ENCODE measurements around the gene HECTD4. TPM values are rescaled to one million over a fixed set of nuclear protein-coding genes. Genes with fewer than 3 reads are reported as not detected.

Gene HECTD4
- total and polyA plus RNA-seq, 2 experiments from 2014 or later: 25.7 to 36.9 TPM

GRCh38 chr12:112349431-112349830 lies 32.8 kb downstream of the HECTD4 start:
- Mint-ChIP-seq H3K4me3 (no peak overlapping the region), H3K4me1 (peaks cover 20% of the 10 kb centered on the region), H3K27me3 (ENCODE audit: insufficient read depth, low read depth, poor library complexity) (peaks cover 1% of the 10 kb centered on the region), H3K27ac (no peak overlapping the region), H3K9me3 (no peaks in the 10 kb centered on the region), H3K36me3 (ENCODE audit: low read depth) (no peaks in the 10 kb centered on the region)
- no peaks in the 10 kb centered on the region for H3K9me2 ChIP-seq (ENCODE audit: insufficient read depth)
- H4K20me1 ChIP-seq (replicated peaks; ENCODE audit: insufficient read depth): no peaks in the 10 kb centered on the region
- ATAC-seq (no peak), DNase-seq (ENCODE audit: low spot score) (no peak)
- TF ChIP-seq ZNF331 (CRISPR knock-in tag; IDR thresholded peaks at IDR 0.05; ENCODE audit: low read depth) (no peak), ZNF114 (CRISPR knock-in tag; IDR thresholded peaks at IDR 0.05) (no peak), NANOG (IDR thresholded peaks at IDR 0.05; ENCODE audit: borderline replicate concordance) (no peak), ETS1 (IDR thresholded peaks at IDR 0.05) (no peak), EZH2 (IDR thresholded peaks at IDR 0.05; ENCODE audit: low read depth, unreplicated experiment) (no peak), EZH2phosphoT487 (IDR thresholded peaks at IDR 0.05; ENCODE audit: unreplicated experiment) (no peak), POLR2AphosphoS5 (IDR thresholded peaks at IDR 0.05; ENCODE audit: low read depth) (no peak), CREB1 (CRISPR knock-in tag; IDR thresholded peaks at IDR 0.05; ENCODE audit: low read depth) (no peak), ZNF462 (CRISPR knock-in tag; IDR thresholded peaks at IDR 0.05) (no peak), REST (IDR thresholded peaks at IDR 0.05; ENCODE audit: unreplicated experiment) (no peak), STAT1 (IDR thresholded peaks at IDR 0.05; ENCODE audit: unreplicated experiment) (no peak), JUNB (IDR thresholded peaks at IDR 0.05; ENCODE audit: unreplicated experiment) (no peak), CTCF (conservative IDR thresholded peaks at IDR 0.05; ENCODE audit: low read depth in 2 of 2) (no peak)
- no peak overlapping the region for H3K4me2 ChIP-seq
- no peak overlapping the region for H2AFZ ChIP-seq
- H3K79me2 ChIP-seq (replicated peaks; ENCODE audit: insufficient read depth): peaks cover 50% of the 10 kb centered on the region
- H3K27me3 ChIP-seq (ENCODE audit: insufficient read depth): no peaks in the 10 kb centered on the region
- no peak overlapping the region for H3K4me3 ChIP-seq
- H3K27ac ChIP-seq (ENCODE audit: low read depth): no peak overlapping the region
- H3F3A ChIP-seq (replicated peaks; ENCODE audit: low read depth): no peaks in the 10 kb centered on the region
- peaks cover 27% of the 10 kb centered on the region for H3K4me1 ChIP-seq (ENCODE audit: insufficient read depth)
- H3K36me3 ChIP-seq (ENCODE audit: insufficient read depth): no peaks in the 10 kb centered on the region

All from GM23338 (cell line).